SK-N-SH (cell line): ENCODE results near the gene PPP1R16B. TPM values are rescaled to one million over a fixed set of nuclear protein-coding genes. Genes with fewer than 3 reads are reported as not detected.

Experiments used
- CTCF ChIA-PET: fragments of 300-600, 350-600 bp; formaldehyde crosslinking; extraction: SDS; loops from one replicate; lab custom pipeline; 2021; lab: Yijun Ruan, JAX
- POLR2A ChIA-PET: fragments of 350-600 bp; sonication (Branson Sonifier 250); formaldehyde crosslinking; extraction: SDS; loops from one replicate; lab custom pipeline; 2020; ENCODE audit warnings: antibody characterized with exemption, inconsistent platforms; lab: Yijun Ruan, JAX
- DNase-seq: peaks from one replicate; pipeline ENCODE4 v3.0.0; 2012
- H2AFZ ChIP-seq: fragments of 200-600 bp; sonication (generic); 2 replicates; pipeline ENCODE4 v1.8.1; 2016; ENCODE audit warnings: antibody characterized with exemption, mild to moderate bottlenecking, low read depth
- H3F3A ChIP-seq: fragments of 200-600 bp; sonication (generic); replicated peaks from 2 replicates; pipeline ENCODE3; 2016; ENCODE audit warnings: antibody characterized with exemption, mild to moderate bottlenecking; ENCODE audit not compliant: insufficient read depth
- H3K27ac ChIP-seq, 2 experiments: fragments of 200-500 bp in 1 of 2; fragments of 200-600 bp in 1 of 2; sonication (Bioruptor generic) in 1 of 2; sonication (generic), shearing (Covaris generic) in 1 of 2; 2 replicates each; pipeline versions ENCODE4 v1.5.1 to v1.6.1; 2014 to 2016; ENCODE audit warnings: low read depth in 2 of 2, inconsistent platforms in 1 of 2, low read length in 1 of 2, mild to moderate bottlenecking in 1 of 2, mixed read lengths in 1 of 2
- H3K27me3 ChIP-seq: fragments of 200-600 bp; sonication (generic), shearing (Covaris generic); 2 replicates; pipeline ENCODE4 v1.6.1; 2016; ENCODE audit warnings: mixed run types; ENCODE audit not compliant: insufficient read depth
- H3K36me3 ChIP-seq, 2 experiments: fragments of 200-500 bp in 1 of 2; fragments of 200-600 bp in 1 of 2; sonication (Bioruptor generic) in 1 of 2; sonication (generic) in 1 of 2; replicated peaks in 1 of 2; 2 replicates each; pipeline versions ENCODE3 to v1.5.1; 2014 to 2016; ENCODE audit warnings: low read length in 1 of 2, mild to moderate bottlenecking in 1 of 2; ENCODE audit not compliant: insufficient read depth in 2 of 2, control insufficient read depth in 1 of 2
- H3K4me1 ChIP-seq, 2 experiments: fragments of 200-500 bp in 1 of 2; fragments of 200-600 bp in 1 of 2; sonication (Bioruptor generic) in 1 of 2; sonication (generic), shearing (Covaris generic) in 1 of 2; 2 replicates each; pipeline versions ENCODE4 v1.5.1 to v1.6.1; 2014 to 2016; ENCODE audit warnings: low read depth in 1 of 2, low read length in 1 of 2, mixed run types in 1 of 2; ENCODE audit not compliant: insufficient read depth in 2 of 2, control insufficient read depth in 1 of 2
- H3K4me2 ChIP-seq: fragments of 200-600 bp; sonication (generic), shearing (Covaris generic); 2 replicates; pipeline ENCODE4 v1.6.1; 2017; ENCODE audit warnings: mixed run types
- H3K4me3 ChIP-seq, 2 experiments: fragments of 200-500 bp in 1 of 2; fragments of 200-600 bp in 1 of 2; sonication (Bioruptor generic) in 1 of 2; sonication (generic), shearing (Covaris generic) in 1 of 2; 2 replicates each; pipeline versions ENCODE4 v1.5.1 to v1.8.1; 2014 to 2016; ENCODE audit warnings: low read depth in 2 of 2, inconsistent platforms in 1 of 2, low read length in 1 of 2, mild to moderate bottlenecking in 1 of 2, mixed read lengths in 1 of 2, moderate library complexity in 1 of 2
- H3K79me2 ChIP-seq: fragments of 200-600 bp; sonication (generic); 2 replicates; pipeline ENCODE4 v1.8.1; 2017; ENCODE audit warnings: mild to moderate bottlenecking; ENCODE audit not compliant: insufficient read depth
- H3K9ac ChIP-seq: fragments of 200-600 bp; sonication (generic); 2 replicates; pipeline ENCODE4 v1.6.1; 2017; ENCODE audit warnings: mixed run types
- H3K9me2 ChIP-seq: fragments of 200-600 bp; sonication (generic); 2 replicates; pipeline ENCODE4 v1.6.1; 2017; ENCODE audit warnings: mixed run types
- H3K9me3 ChIP-seq: fragments of 200-600 bp; sonication (generic); 2 replicates; pipeline ENCODE4 v1.6.1; 2017; ENCODE audit warnings: mixed run types, mild to moderate bottlenecking, moderate library complexity
- H4K20me1 ChIP-seq: fragments of 200-600 bp; sonication (generic); 2 replicates; pipeline ENCODE4 v1.6.1; 2017; ENCODE audit warnings: mild to moderate bottlenecking, mixed run types; ENCODE audit not compliant: insufficient read depth
- ELF1 ChIP-seq: IDR thresholded peaks from 2 replicates; pipeline ENCODE4 v1.4.0; 2012
- EP300 ChIP-seq, 2 experiments: IDR thresholded peaks; 2 replicates each; pipeline versions ENCODE4 v1.4.0 to v1.6.1; 2012; ENCODE audit warnings: borderline replicate concordance in 1 of 2, low read depth in 1 of 2, low read length in 1 of 2
- FOSL2 ChIP-seq: IDR thresholded peaks from 2 replicates; pipeline ENCODE4 v1.4.0; 2012; ENCODE audit warnings: low read depth, mild to moderate bottlenecking, moderate library complexity, borderline replicate concordance
- FOXJ3 ChIP-seq: sonication (generic); formaldehyde crosslinking; IDR thresholded peaks from 2 replicates; pipeline ENCODE4 v1.5.1; 2020; ENCODE audit warnings: mild to moderate bottlenecking, missing genetic modification reagents
- FOXM1 ChIP-seq: IDR thresholded peaks from 2 replicates; pipeline ENCODE4 v1.4.0; 2012; ENCODE audit warnings: low read depth, mild to moderate bottlenecking
- MEF2A ChIP-seq: IDR thresholded peaks from 2 replicates; pipeline ENCODE4 v1.4.0; 2012; ENCODE audit warnings: low read depth, borderline replicate concordance
- NFIC ChIP-seq: IDR thresholded peaks from 2 replicates; pipeline ENCODE4 v1.4.0; 2012; ENCODE audit warnings: borderline replicate concordance
- NRF1 ChIP-seq: IDR thresholded peaks from 2 replicates; pipeline ENCODE4 v1.6.1; 2012; ENCODE audit warnings: low read depth, mild to moderate bottlenecking, low read length
- POLR2AphosphoS5 ChIP-seq: IDR thresholded peaks from 2 replicates; pipeline ENCODE4 v1.6.1; 2012; ENCODE audit warnings: low read depth, low read length
- RCOR1 ChIP-seq: fragments of 150-350 bp; IDR thresholded peaks from 2 replicates; pipeline ENCODE4 v1.6.1; 2017; ENCODE audit warnings: antibody characterized with exemption, low read length
- REST ChIP-seq: IDR thresholded peaks from 2 replicates; pipeline ENCODE4 v1.6.1; 2012; ENCODE audit warnings: mild to moderate bottlenecking, low read depth, low read length, moderate library complexity
- SIN3A ChIP-seq: IDR thresholded peaks from 2 replicates; pipeline ENCODE4 v1.6.1; 2012; ENCODE audit warnings: low read depth, mild to moderate bottlenecking, low read length, moderate library complexity, borderline replicate concordance
- TEAD4 ChIP-seq: IDR thresholded peaks from 2 replicates; pipeline ENCODE4 v1.4.0; 2012; ENCODE audit warnings: mild to moderate bottlenecking, borderline replicate concordance; ENCODE audit not compliant: insufficient read depth
- ZBTB33 ChIP-seq: IDR thresholded peaks from 2 replicates; pipeline ENCODE4 v1.4.0; 2012; ENCODE audit warnings: low read depth, borderline replicate concordance
- WGBS: methylation state at CpG from one replicate; pipeline ENCODE4 v1.1.6; 2017; ENCODE audit warnings: low lambda C conversion rate; 5-methylcytosine and 5-hydroxymethylcytosine counted together
- polyA plus RNA-seq, 3 experiments: library from polyadenylated mRNA; depleted of rRNA; stranded (reverse); fragments of >200 nt; gene quantifications; 2 replicates each; pipeline ENCODE4 v1.2.3, GENCODE V29; 2012
- TF ChIP-seq, protein P1 (sequence below): IDR thresholded peaks from 2 replicates; pipeline ENCODE4 v1.4.0; 2012; ENCODE audit warnings: low read depth
- TF ChIP-seq, protein P2 (sequence below): fragments of 200-600 bp; sonication (generic); IDR thresholded peaks from 2 replicates; pipeline ENCODE4 v1.6.1; 2017; ENCODE audit warnings: antibody characterized with exemption, mild to moderate bottlenecking, moderate library complexity

The PPP1R16B gene
- polyA plus RNA-seq, 1 of the 3 experiments (the other 2 are of a cell fraction), result 0.28 TPM

DNA sequence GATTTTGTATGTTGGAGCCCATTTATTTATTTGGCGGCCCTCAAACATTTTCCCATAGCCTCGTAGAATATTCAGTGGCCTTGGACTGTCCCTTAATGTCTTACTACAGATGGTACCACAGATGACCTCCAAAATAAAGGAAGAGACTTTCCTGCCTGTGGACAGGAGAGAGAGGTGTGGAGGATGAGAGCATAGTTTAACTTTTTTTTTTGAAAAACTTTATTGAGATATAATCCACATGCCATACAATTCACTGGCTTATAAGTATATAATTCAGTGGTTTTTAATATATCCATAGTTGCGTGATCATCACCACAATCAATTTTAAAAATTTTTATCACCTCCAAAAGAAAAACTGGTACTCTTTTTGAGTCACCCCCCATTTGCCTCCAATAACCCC is 4.6 kb upstream of the PPP1R16B start:
- DNase-seq, result no peak
- POLR2A ChIA-PET, result no interaction called here
- WGBS, result 83% methylated on average over 3 of the region's 3 CpGs
- Histone ChIP-seq H3K27ac (no peak overlapping the region), H3K9me2 (no peaks in the 10 kb centered on the region), H4K20me1 (no peaks in the 10 kb centered on the region)
- CTCF ChIA-PET, result no interaction called here
- TF ChIP-seq FOXM1 (no peak), FOSL2 (no peak), POLR2AphosphoS5 (no peak), NRF1 (no peak), REST (no peak), SIN3A (no peak), NFIC (no peak), EP300 (IDR thresholded peaks at IDR 0.05; ENCODE audit: borderline replicate concordance in 1 of 2, low read depth in 1 of 2, low read length in 1 of 2) (no peak), TEAD4 (no peak), ELF1 (no peak), MEF2A (no peak), RCOR1 (no peak), ZBTB33 (no peak), FOXJ3 (CRISPR knock-in tag) (no peak)
- TF ChIP-seq, protein P1, sequence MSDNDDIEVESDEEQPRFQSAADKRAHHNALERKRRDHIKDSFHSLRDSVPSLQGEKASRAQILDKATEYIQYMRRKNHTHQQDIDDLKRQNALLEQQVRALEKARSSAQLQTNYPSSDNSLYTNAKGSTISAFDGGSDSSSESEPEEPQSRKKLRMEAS, result no peak
- TF ChIP-seq, protein P2, sequence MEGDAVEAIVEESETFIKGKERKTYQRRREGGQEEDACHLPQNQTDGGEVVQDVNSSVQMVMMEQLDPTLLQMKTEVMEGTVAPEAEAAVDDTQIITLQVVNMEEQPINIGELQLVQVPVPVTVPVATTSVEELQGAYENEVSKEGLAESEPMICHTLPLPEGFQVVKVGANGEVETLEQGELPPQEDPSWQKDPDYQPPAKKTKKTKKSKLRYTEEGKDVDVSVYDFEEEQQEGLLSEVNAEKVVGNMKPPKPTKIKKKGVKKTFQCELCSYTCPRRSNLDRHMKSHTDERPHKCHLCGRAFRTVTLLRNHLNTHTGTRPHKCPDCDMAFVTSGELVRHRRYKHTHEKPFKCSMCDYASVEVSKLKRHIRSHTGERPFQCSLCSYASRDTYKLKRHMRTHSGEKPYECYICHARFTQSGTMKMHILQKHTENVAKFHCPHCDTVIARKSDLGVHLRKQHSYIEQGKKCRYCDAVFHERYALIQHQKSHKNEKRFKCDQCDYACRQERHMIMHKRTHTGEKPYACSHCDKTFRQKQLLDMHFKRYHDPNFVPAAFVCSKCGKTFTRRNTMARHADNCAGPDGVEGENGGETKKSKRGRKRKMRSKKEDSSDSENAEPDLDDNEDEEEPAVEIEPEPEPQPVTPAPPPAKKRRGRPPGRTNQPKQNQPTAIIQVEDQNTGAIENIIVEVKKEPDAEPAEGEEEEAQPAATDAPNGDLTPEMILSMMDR, result no peak
- TF ChIP-seq, all 33 proteins: peak for 0
- peaks cover 14% of the 10 kb centered on the region for H3K27me3 ChIP-seq
- H3F3A ChIP-seq, result no peaks in the 10 kb centered on the region
- no peaks in the 10 kb centered on the region for H3K79me2 ChIP-seq
- no peak overlapping the region for H3K9ac ChIP-seq
- H3K36me3 ChIP-seq, result no peaks in the 10 kb centered on the region
- H3K4me1 ChIP-seq, result peaks cover 0 to 6% of the 10 kb centered on the region in 2 experiments; a peak in 1 of 4 replicates
- H3K4me3 ChIP-seq, result no peak overlapping the region
- no peak overlapping the region for H2AFZ ChIP-seq
- H3K9me3 ChIP-seq, result no peaks in the 10 kb centered on the region
- no peak overlapping the region for H3K4me2 ChIP-seq
